ENCODE data around the gene BZW1.

The BZW1 gene

DNA sequence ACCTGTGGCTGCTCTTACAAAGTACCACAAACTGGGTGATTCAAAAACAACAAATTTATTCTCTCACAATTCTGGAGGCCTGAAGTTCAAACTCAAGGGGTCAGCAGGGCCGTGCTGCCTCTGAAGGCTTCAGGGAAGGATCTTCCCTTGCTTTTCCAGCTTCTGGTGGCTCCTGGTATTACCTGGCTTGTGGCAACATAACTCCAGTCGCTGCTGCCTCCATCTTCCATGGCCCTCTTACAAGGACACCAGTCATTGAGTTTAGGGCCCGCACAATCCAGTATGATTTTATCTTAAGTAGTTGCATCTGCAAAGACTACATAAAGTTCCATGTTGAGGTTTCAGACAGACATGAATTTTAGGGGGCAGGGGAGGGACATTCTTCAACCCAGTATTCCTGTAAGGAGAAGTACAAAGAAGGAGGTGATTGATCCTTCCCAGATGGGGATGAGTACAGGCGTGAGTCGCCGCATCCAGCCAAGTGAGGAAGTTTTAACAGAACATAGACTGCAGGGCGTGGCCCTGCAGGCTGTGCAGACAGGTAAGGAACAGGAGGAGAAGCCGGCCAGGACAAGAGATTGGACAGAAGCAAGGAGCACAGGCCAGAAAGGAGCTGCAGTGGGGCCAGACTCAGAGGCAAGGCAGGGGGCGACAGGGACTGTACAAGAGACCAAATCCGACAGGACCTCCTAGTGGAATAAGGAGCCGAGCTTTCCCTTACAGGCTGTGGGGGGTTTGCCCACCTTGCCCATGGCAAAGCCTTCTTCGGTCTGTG, 44.4 kb upstream of the BZW1 start:
- no peak for DNase-seq
- TF ChIP-seq, protein P1, sequence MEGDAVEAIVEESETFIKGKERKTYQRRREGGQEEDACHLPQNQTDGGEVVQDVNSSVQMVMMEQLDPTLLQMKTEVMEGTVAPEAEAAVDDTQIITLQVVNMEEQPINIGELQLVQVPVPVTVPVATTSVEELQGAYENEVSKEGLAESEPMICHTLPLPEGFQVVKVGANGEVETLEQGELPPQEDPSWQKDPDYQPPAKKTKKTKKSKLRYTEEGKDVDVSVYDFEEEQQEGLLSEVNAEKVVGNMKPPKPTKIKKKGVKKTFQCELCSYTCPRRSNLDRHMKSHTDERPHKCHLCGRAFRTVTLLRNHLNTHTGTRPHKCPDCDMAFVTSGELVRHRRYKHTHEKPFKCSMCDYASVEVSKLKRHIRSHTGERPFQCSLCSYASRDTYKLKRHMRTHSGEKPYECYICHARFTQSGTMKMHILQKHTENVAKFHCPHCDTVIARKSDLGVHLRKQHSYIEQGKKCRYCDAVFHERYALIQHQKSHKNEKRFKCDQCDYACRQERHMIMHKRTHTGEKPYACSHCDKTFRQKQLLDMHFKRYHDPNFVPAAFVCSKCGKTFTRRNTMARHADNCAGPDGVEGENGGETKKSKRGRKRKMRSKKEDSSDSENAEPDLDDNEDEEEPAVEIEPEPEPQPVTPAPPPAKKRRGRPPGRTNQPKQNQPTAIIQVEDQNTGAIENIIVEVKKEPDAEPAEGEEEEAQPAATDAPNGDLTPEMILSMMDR (IDR thresholded peaks at IDR 0.05; ENCODE audit: low read depth, low read length), result no peak
- Histone ChIP-seq H3K36me3 (no peaks in the 10 kb centered on the region), H3K9me3 (ENCODE audit: severe bottlenecking) (no peaks in the 10 kb centered on the region), H3K4me3 (ENCODE audit: low read depth, low read length) (no peak overlapping the region), H3K27me3 (ENCODE audit: insufficient read depth, low read depth, severe bottlenecking) (no peaks in the 10 kb centered on the region), H3K27ac (no peak overlapping the region)

DNA sequence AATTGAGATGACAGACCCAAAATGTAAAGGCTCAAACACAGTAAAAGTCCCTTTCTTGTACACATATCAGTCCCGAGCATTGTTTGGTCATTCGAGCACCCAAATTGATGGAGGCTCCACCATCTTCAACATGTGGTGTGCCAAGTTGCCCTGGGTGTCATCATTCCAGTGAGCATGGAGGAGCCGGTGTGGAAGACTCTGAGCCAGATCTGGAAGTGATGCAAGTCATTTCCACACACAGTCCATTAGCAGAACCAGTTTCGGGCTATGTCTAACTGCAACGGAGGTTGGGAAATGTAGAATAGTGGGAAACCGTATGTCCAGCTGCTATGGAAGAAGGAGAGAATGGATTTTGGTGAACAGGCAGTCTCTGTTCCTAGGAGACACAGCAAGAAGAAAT, 40.9 kb upstream of the BZW1 start:
- no peaks in the 10 kb centered on the region for H3K9me3 ChIP-seq (ENCODE audit: severe bottlenecking)
- DNase-seq, result no peak
- TF ChIP-seq, protein P1 (IDR thresholded peaks at IDR 0.05; ENCODE audit: low read depth, low read length), result no peak
- H3K36me3 ChIP-seq, result no peaks in the 10 kb centered on the region
- H3K4me3 ChIP-seq (ENCODE audit: low read depth, low read length), result no peak overlapping the region
- no peak overlapping the region for H3K27ac ChIP-seq
- no peaks in the 10 kb centered on the region for H3K27me3 ChIP-seq (ENCODE audit: insufficient read depth, low read depth, severe bottlenecking)

DNA sequence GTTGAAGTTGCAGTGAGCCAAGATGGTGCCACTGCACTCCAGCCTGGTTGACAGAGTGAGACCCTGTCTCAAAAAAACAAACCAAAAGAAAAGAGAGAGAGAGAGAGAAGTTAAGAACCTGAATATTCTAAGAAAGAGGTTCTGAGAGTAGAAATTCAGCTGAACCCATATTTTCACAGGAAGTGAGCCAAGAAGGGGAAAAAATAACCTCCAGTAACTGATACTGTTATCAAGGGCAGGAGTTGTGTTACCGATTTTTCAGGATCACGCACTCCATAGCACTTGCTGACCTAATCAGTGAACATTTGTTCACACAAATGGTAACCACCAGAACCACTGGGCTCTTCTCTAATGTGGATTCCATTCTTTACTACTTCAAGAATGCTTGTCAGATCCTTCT, 39.1 kb upstream of the BZW1 start:
- Histone ChIP-seq H3K9me3 (ENCODE audit: severe bottlenecking) (no peaks in the 10 kb centered on the region), H3K27me3 (ENCODE audit: insufficient read depth, low read depth, severe bottlenecking) (no peaks in the 10 kb centered on the region), H3K36me3 (no peaks in the 10 kb centered on the region), H3K27ac (no peak overlapping the region), H3K4me3 (ENCODE audit: low read depth, low read length) (no peak overlapping the region)
- TF ChIP-seq, protein P1 (IDR thresholded peaks at IDR 0.05; ENCODE audit: low read depth, low read length), result no peak
- no peak for DNase-seq

DNA sequence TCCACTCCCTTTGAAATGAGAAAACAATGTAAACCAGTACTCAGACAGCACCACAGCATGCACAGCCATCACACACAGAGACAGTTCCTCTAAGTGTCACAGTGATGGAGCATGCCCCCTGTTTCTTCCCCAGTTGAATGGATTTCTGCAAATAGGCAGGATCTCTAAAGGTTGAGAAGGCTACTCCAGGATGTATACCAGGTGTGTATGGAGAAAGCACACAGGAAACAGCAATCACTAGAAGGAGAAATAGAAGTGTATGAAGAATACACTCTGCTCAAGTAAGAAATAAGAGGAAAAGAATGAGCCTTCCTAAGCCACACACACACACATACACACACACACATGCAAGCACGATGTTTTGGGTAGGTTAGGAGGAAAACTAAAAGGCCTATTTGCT, 38.6 kb upstream of the BZW1 start:
- H3K9me3 ChIP-seq (ENCODE audit: severe bottlenecking), result no peaks in the 10 kb centered on the region
- no peak for DNase-seq
- TF ChIP-seq, protein P1 (IDR thresholded peaks at IDR 0.05; ENCODE audit: low read depth, low read length), result no peak
- H3K27me3 ChIP-seq (ENCODE audit: insufficient read depth, low read depth, severe bottlenecking), result no peaks in the 10 kb centered on the region
- no peak overlapping the region for H3K27ac ChIP-seq
- no peaks in the 10 kb centered on the region for H3K36me3 ChIP-seq
- H3K4me3 ChIP-seq (ENCODE audit: low read depth, low read length), result no peak overlapping the region

DNA sequence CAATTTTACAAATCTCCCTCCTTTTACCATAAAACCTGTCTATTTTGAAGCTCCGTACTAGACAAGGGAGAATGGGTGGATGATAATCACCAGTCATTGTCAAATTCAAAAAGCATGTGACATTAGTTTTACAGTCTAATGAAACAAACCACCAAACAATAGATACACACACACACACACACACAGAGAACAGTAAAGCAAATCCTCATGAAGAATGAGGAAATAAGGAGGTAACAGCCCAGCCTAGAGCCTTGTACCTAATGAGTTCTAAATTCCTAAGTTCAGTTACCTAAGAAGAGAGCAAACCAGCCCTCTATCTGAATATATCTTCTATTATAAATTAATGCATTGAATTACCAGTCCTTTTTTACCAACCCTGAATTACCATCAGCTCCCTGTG, 36.8 kb upstream of the BZW1 start:
- no peaks in the 10 kb centered on the region for H3K36me3 ChIP-seq
- TF ChIP-seq, protein P1 (IDR thresholded peaks at IDR 0.05; ENCODE audit: low read depth, low read length), result no peak
- H3K27ac ChIP-seq, result no peak overlapping the region
- no peaks in the 10 kb centered on the region for H3K27me3 ChIP-seq (ENCODE audit: insufficient read depth, low read depth, severe bottlenecking)
- no peaks in the 10 kb centered on the region for H3K9me3 ChIP-seq (ENCODE audit: severe bottlenecking)
- no peak overlapping the region for H3K4me3 ChIP-seq (ENCODE audit: low read depth, low read length)
- no peak for DNase-seq

DNA sequence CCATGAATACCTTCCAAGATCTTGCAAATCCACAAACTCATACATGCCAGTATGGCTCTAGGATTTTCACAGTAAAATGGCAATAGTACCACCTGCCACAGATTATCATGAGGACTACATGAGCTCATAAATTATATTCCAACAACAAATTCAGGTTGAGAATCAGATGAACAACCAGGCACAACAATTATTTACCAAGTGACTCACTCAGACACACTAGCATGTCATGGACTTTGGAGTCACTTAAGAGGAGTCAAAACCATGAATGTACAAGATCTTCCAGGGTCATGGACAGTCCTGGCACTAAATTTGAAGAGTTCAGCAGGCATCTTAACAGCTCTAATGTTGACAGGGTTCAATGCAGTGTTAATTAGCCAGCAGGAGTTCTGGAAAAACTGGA, 34.4 kb upstream of the BZW1 start:
- TF ChIP-seq, protein P1 (IDR thresholded peaks at IDR 0.05; ENCODE audit: low read depth, low read length), result no peak
- Histone ChIP-seq H3K4me3 (ENCODE audit: low read depth, low read length) (no peak overlapping the region), H3K27ac (no peak overlapping the region), H3K9me3 (ENCODE audit: severe bottlenecking) (no peaks in the 10 kb centered on the region), H3K36me3 (no peaks in the 10 kb centered on the region), H3K27me3 (ENCODE audit: insufficient read depth, low read depth, severe bottlenecking) (no peaks in the 10 kb centered on the region)
- DNase-seq, result no peak

Measured in WERI-Rb-1 (cell line).